Measurements from ENCODE around the gene VASH2. TPM values are rescaled to one million over a fixed set of nuclear protein-coding genes. Genes with fewer than 3 reads are reported as not detected.
A peak's percentile ranks its signal among the peaks of the same experiment; 100 is the strongest.
"Not testable (repeated sequence)": the region's sequence is repeated elsewhere in the genome, so short reads cannot be mapped to it uniquely, and the experiment has no call there.

VASH2 gene
- polyA plus RNA-seq, 1 experiment = 0.12 TPM

DNA sequence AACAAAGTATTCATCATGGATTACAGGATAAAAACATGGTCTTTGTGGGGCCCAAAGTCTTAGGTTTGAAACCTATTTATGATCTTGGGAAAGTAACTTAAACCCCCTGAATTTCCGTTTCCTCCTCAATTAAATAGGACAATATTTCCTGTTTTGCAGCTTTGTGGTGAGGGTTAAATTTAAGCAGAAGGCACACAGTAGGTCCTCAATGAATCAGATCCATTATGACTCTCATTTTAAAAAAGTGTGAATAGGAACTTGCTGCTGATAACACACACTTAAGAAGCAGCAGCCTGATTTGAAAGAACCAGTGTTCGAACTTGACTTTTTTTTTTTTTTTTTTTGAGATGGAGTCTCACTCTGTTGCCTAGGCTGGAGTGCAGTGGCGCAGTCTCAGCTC, 41.4 kb upstream of the VASH2 start:
- TF ChIP-seq, protein P1, sequence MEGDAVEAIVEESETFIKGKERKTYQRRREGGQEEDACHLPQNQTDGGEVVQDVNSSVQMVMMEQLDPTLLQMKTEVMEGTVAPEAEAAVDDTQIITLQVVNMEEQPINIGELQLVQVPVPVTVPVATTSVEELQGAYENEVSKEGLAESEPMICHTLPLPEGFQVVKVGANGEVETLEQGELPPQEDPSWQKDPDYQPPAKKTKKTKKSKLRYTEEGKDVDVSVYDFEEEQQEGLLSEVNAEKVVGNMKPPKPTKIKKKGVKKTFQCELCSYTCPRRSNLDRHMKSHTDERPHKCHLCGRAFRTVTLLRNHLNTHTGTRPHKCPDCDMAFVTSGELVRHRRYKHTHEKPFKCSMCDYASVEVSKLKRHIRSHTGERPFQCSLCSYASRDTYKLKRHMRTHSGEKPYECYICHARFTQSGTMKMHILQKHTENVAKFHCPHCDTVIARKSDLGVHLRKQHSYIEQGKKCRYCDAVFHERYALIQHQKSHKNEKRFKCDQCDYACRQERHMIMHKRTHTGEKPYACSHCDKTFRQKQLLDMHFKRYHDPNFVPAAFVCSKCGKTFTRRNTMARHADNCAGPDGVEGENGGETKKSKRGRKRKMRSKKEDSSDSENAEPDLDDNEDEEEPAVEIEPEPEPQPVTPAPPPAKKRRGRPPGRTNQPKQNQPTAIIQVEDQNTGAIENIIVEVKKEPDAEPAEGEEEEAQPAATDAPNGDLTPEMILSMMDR (IDR thresholded peaks at IDR 0.05; ENCODE audit: insufficient read depth, low read depth, low read length) = no peak
- ChIA-PET CTCF (no interaction called here), POLR2A (no interaction called here)
- no peak overlapping the region for H3K4me3 ChIP-seq (ENCODE audit: low read depth, low read length)
- DNase-seq (ENCODE audit: low read depth) = no peak
- H3K27me3 ChIP-seq (ENCODE audit: control insufficient read depth, insufficient read depth, low read length) = no peaks in the 10 kb centered on the region
- H3K36me3 ChIP-seq (ENCODE audit: control insufficient read depth, insufficient read depth, low read length) = no peaks in the 10 kb centered on the region

DNA sequence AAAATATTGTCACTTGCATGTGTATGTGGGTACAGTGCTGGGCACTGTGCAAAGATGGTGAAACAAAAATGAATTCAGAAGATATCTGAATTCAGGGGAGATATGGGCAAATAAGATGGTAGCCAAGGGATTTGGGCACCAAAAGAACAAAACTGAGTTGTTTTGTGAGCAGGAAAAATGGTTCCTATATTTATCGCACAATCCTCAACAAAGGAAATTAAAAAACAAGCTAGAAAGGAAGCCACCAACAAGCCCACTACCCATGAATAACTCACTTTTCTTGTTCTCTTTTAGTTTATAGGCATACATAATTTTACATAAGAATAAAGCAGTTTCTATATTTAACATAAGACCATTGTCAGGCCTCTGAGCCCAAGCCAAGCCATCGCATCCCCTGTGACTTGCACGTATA, 40.7 kb upstream of the VASH2 start:
- H3K27me3 ChIP-seq (ENCODE audit: control insufficient read depth, insufficient read depth, low read length) = no peaks in the 10 kb centered on the region
- TF ChIP-seq, protein P1 (IDR thresholded peaks at IDR 0.05; ENCODE audit: insufficient read depth, low read depth, low read length) = no peak
- no peak for DNase-seq (ENCODE audit: low read depth)
- no peak overlapping the region for H3K4me3 ChIP-seq (ENCODE audit: low read depth, low read length)
- H3K36me3 ChIP-seq (ENCODE audit: control insufficient read depth, insufficient read depth, low read length) = no peaks in the 10 kb centered on the region
- CTCF ChIA-PET = no interaction called here
- POLR2A ChIA-PET = no interaction called here

DNA sequence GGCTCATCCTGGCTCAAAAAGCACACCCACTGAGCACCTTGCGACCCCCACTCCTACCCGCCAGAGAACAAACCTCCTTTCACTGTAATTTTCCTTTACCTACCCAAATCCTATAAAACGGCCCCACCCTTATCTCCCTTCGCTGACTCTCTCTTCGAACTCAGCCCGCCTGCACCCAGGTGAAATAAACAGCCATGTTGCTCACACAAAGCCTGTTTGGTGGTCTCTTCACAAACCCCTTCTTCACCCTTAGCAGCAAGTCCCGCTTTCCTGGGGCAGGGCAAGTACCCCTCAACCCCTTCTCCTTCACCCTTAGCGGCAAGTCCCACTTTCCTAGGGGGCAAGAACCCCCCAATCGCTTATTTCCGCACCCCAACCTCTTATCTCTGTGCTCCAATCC, 40.1 kb upstream of the VASH2 start:
- POLR2A ChIA-PET; H3K36me3 ChIP-seq (ENCODE audit: control insufficient read depth, insufficient read depth, low read length); DNase-seq (ENCODE audit: low read depth): not testable (repeated sequence)

GRCh38 chr1:212913638-212914037, 36.7 kb upstream of the VASH2 start:
- CTCF ChIA-PET; POLR2A ChIA-PET; H3K27me3 ChIP-seq (ENCODE audit: control insufficient read depth, insufficient read depth, low read length); H3K36me3 ChIP-seq (ENCODE audit: control insufficient read depth, insufficient read depth, low read length); H3K4me3 ChIP-seq (ENCODE audit: low read depth, low read length); DNase-seq (ENCODE audit: low read depth): not testable (repeated sequence)

More for the DNA sequence above, 40.1 kb upstream of the VASH2 start:
- H3K4me3 ChIP-seq (ENCODE audit: low read depth, low read length); H3K27me3 ChIP-seq (ENCODE audit: control insufficient read depth, insufficient read depth, low read length); CTCF ChIA-PET: not testable (repeated sequence)

GRCh38 chr1:212914110-212914509, 36.2 kb upstream of the VASH2 start:
- H3K4me3 ChIP-seq (ENCODE audit: low read depth, low read length); CTCF ChIA-PET; POLR2A ChIA-PET; H3K27me3 ChIP-seq (ENCODE audit: control insufficient read depth, insufficient read depth, low read length); H3K36me3 ChIP-seq (ENCODE audit: control insufficient read depth, insufficient read depth, low read length); DNase-seq (ENCODE audit: low read depth): not testable (repeated sequence)

- no peak for DNase-seq (ENCODE audit: low read depth)
- Histone ChIP-seq H3K27me3 (ENCODE audit: control insufficient read depth, insufficient read depth, low read length) (peaks cover 6% of the 10 kb centered on the region), H3K36me3 (ENCODE audit: control insufficient read depth, insufficient read depth, low read length) (no peaks in the 10 kb centered on the region), H3K4me3 (ENCODE audit: low read depth, low read length) (no peak overlapping the region)
- ChIA-PET POLR2A (no interaction called here), CTCF (no interaction called here)
- TF ChIP-seq, protein P1 (IDR thresholded peaks at IDR 0.05; ENCODE audit: insufficient read depth, low read depth, low read length) = no peak
Measured at GRCh38 chr1:212914789-212915188, 35.6 kb upstream of the VASH2 start.

DNA sequence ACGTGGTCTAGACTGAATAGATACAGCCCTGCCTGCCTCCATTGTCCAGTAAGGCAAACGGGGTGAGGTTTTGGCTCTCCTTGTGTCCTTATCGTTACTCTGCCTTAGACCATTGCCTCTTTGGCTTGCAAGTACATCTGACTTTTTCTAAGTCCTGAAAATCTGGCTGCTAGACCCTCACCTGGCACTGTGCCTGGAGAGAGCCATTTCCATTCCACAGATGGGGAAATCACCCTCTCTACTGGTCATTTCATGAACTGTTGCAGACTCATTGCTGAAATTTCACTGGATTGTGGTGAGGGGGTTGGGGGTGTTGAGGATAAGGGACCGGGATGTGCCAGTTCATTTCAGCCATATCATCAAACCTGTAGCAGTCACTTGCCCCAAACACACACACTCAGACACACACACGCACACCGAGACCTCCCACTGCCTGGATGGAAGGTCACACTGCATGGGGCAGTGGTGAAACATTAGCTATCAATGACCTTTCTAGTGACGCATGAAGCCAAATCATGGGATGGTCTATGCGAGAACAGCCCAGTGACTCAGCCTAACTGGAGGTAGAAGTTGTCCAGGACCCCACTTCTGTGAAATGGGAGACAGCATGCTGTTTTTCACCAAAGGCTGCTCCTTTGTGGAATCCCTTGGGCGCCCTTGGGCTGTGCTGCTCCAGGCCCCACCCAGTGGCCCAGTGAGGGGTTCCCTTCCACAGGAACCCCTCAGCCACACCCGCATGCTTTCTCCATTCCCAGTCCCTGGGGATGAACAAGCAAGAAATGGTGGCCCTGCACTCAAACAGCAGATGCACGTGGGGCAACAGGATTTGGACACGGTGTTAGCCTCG, 34.9 kb upstream of the VASH2 start:
- H3K4me3 ChIP-seq (ENCODE audit: low read depth, low read length) = no peak overlapping the region
- TF ChIP-seq, protein P1 (IDR thresholded peaks at IDR 0.05; ENCODE audit: insufficient read depth, low read depth, low read length) = peak; percentile 26; the same call in 1 of the 2 replicates
- CTCF ChIA-PET = interaction anchor here (1.6 kb wide), 1 partner anchor 9 kb away, joined by 5 read pairs; no protein-coding TSS in a partner anchor
- POLR2A ChIA-PET = no interaction called here
- H3K36me3 ChIP-seq (ENCODE audit: control insufficient read depth, insufficient read depth, low read length) = no peaks in the 10 kb centered on the region
- DNase-seq (ENCODE audit: low read depth) = no peak
- peaks cover 6% of the 10 kb centered on the region for H3K27me3 ChIP-seq (ENCODE audit: control insufficient read depth, insufficient read depth, low read length)
